ENCODE results near the gene HNRNPUL2. TPM values are rescaled to one million over a fixed set of nuclear protein-coding genes. Genes with fewer than 3 reads are reported as not detected.
A peak's percentile ranks its signal among the peaks of the same experiment; 100 is the strongest.

HNRNPUL2 gene
- total RNA-seq = 10 to 100 TPM; 24.2 to 43.7 (median 31.0) TPM

DNA sequence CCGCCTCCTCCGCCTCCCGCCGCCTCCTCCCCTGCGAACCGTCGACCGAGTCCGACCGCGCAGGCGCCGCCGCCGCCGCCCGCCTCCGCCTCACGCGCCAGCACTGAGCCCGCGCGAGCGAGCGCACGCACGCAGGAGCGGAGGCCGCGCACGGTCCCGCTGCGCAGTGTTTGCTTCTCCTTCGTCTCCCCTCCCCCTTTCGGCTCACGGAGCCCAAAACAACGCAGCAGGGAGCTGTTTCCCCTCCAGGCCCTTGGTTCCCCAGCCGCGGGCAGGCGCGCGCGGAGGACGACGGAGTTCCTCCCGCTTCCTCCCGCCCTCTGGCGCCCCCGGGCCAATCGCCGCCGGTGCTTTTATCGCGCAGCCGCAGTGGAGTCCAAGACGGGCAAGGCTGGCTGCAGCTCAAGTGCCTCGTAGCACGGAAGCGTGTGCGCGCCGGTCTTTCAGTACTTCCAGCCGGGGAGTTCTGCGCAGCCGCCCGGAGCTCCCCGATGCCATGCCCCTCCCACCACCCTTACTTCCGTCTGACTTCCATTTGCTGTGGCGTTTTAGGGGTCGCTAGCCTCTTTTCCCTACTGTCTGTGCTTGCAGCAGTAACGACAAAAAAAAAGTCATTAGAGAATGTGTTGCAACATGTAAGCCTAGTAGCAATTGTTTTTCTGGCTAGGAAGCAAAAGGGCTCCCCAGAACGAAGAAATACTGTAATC, at the start of gene HNRNPUL2:
HNRNPUL2 (minus strand) TSS at position 293 of the 707 bp plus-strand sequence. CDS start 301 bp downstream, outside the sequence.
- ATAC-seq = peak; percentile 94
- 0% methylated on average over 10 to 11 of the region's 72 CpGs for WGBS, 2 donors (ENCODE audit: low coverage in 1 of 2)
- no peaks in the 10 kb centered on the region for H3K9me3 ChIP-seq
- H3K4me1 ChIP-seq = peaks cover 0 to 73% (median 19%) of the 10 kb centered on the region in 3 donors
- peaks cover 4 to 34% of the 10 kb centered on the region in 2 donors for H3K36me3 ChIP-seq
- no peaks in the 10 kb centered on the region for H3K27me3 ChIP-seq
- peak within 1 kb of the TSS; percentile 77 to 98 for H3K4me3 ChIP-seq
- peak within 1 kb of the TSS; percentile 64 to 98 (median 96) for H3K27ac ChIP-seq
- TF ChIP-seq POLR2A (IDR thresholded peaks at IDR 0.05) (peak; percentile 92 to 96), EP300 (IDR thresholded peaks at IDR 0.05) (no peak), POLR2AphosphoS5 (IDR thresholded peaks at IDR 0.05) (peak; percentile 91)
- TF ChIP-seq, protein P1, sequence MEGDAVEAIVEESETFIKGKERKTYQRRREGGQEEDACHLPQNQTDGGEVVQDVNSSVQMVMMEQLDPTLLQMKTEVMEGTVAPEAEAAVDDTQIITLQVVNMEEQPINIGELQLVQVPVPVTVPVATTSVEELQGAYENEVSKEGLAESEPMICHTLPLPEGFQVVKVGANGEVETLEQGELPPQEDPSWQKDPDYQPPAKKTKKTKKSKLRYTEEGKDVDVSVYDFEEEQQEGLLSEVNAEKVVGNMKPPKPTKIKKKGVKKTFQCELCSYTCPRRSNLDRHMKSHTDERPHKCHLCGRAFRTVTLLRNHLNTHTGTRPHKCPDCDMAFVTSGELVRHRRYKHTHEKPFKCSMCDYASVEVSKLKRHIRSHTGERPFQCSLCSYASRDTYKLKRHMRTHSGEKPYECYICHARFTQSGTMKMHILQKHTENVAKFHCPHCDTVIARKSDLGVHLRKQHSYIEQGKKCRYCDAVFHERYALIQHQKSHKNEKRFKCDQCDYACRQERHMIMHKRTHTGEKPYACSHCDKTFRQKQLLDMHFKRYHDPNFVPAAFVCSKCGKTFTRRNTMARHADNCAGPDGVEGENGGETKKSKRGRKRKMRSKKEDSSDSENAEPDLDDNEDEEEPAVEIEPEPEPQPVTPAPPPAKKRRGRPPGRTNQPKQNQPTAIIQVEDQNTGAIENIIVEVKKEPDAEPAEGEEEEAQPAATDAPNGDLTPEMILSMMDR (IDR thresholded peaks at IDR 0.05) = peak in 1 of 4 experiments; percentile 3

DNA sequence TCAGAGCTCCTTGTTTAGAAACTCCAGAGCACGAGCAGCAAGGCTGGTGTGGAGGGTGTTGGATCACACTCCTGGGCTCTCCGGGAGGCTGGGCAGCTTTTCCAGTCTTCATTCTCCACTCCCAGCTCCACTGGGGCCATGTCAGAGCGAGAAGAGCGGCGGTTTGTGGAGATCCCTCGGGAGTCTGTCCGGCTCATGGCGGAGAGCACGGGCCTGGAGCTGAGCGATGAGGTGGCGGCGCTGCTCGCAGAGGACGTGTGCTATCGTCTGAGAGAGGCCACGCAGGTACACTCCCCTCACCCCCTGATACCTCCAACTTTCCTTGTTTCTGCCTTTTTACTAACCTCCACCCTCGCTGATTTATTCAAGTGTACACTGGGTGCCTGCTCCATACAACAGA, 48.4 kb upstream of the HNRNPUL2 start:
- no peaks in the 10 kb centered on the region for H3K9me3 ChIP-seq
- no peak overlapping the region for H3K27ac ChIP-seq
- TF ChIP-seq POLR2AphosphoS5 (IDR thresholded peaks at IDR 0.05) (no peak), POLR2A (IDR thresholded peaks at IDR 0.05) (no peak), EP300 (IDR thresholded peaks at IDR 0.05) (no peak)
- TF ChIP-seq, protein P1 (IDR thresholded peaks at IDR 0.05) = no peak
- peaks cover 0 to 60% of the 10 kb centered on the region in 2 donors for H3K36me3 ChIP-seq
- H3K4me1 ChIP-seq = peaks cover 0 to 23% (median 7%) of the 10 kb centered on the region in 3 donors
- no peak overlapping the region for H3K4me3 ChIP-seq
- no peak for ATAC-seq
- H3K27me3 ChIP-seq = no peaks in the 10 kb centered on the region
- 87 to 90% methylated on average over 3 to 5 of the region's 17 CpGs for WGBS, 2 donors (ENCODE audit: low coverage in 1 of 2)

DNA sequence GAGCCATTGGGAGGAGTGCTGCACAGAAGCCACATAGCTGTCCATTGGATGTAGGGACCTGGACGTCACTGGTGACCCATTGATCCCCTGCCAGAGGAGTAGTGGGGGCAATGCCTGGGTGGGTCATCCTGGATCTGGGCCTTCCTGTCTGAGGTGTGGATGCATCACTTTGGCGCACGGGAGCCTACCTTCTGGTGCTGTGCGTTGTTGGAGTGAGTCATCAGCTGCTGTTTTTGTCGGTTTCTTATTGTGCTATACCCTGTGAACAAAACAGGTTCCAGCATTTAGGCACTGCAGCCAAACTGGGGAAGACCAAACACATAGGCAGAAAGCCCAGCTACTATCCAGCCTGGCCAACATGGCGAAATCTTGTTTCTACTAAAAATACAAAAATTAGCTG, 47.1 kb upstream of the HNRNPUL2 start:
- H3K4me1 ChIP-seq = peaks cover 0 to 35% (median 18%) of the 10 kb centered on the region in 3 donors
- H3K27me3 ChIP-seq = no peaks in the 10 kb centered on the region
- TF ChIP-seq POLR2AphosphoS5 (IDR thresholded peaks at IDR 0.05) = no peak
- no peak for TF ChIP-seq EP300 (IDR thresholded peaks at IDR 0.05)
- TF ChIP-seq, protein P1 (IDR thresholded peaks at IDR 0.05) = no peak
- WGBS, 2 donors (ENCODE audit: low coverage in 1 of 2) = 80% methylated on average over 1 of the region's 6 CpGs; no CpG with 5 or more reads in 1 of the 2 donors
- H3K9me3 ChIP-seq = no peaks in the 10 kb centered on the region
- H3K36me3 ChIP-seq = peaks cover 0 to 47% of the 10 kb centered on the region in 2 donors
- ATAC-seq = no peak
- H3K27ac ChIP-seq = no peak overlapping the region
- no peak overlapping the region for H3K4me3 ChIP-seq

DNA sequence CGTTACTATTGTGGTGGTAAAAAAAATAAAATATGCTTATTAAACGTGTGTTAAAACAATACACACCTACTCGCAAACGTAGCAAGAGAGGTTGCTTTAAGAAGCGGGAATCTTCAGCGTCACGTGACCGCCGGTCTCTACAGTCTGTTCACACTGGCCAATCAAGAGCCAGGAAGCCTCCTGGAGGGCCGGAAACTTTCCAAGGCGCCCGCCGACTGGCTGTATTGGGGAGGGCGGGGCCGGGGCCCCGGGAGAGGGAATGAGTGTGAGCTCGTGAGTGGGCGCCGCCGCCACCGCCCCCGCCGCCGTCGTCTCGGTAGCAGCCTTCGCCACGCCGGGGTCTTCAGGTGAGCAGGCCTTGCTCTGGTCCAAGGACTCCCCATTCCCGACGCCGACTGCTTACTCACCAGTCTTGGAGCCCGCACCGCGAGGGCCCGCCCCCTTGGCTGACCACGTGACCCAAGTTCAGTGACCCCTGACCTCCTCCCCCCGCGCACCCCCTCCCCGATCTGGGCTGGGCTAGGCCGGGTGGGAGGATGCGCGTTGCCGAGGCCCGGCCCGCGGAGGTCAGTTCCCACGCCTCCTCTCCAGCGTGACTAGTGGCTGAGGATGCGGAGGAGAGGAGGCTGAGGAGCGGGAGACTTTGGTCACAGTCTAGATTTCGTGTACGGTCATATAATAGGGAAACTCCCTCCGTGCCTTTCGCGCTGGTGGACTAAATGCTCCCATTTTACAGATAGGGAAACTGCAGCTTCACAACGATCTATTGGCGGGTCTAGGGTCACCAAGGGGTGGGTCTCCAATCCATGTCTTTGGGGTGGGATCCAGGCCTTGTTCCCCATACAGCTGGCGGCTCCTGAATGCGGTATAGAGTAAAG, 44.1 kb upstream of the HNRNPUL2 start, which contains the start of gene TAF6L:
TAF6L (plus strand) TSS at position 253 of the 878 bp plus-strand sequence. CDS start 4,388 bp downstream, outside the sequence.
- peak within 1 kb of the TSS; percentile 82 to 98 (median 98) for H3K27ac ChIP-seq
- peak within 1 kb of the TSS; percentile 37 to 75 for H3K4me3 ChIP-seq
- TF ChIP-seq POLR2AphosphoS5 (IDR thresholded peaks at IDR 0.05) (peak; percentile 60), EP300 (IDR thresholded peaks at IDR 0.05) (no peak), POLR2A (IDR thresholded peaks at IDR 0.05) (peak; percentile 9 to 30)
- TF ChIP-seq, protein P1 (IDR thresholded peaks at IDR 0.05) = no peak
- 1 to 4% methylated on average over 22 to 23 of the region's 60 CpGs for WGBS, 2 donors (ENCODE audit: low coverage in 1 of 2)
- no peaks in the 10 kb centered on the region for H3K27me3 ChIP-seq
- no peaks in the 10 kb centered on the region for H3K9me3 ChIP-seq
- ATAC-seq = peak; percentile 99
- H3K4me1 ChIP-seq = peaks cover 0 to 39% (median 18%) of the 10 kb centered on the region in 3 donors
- H3K36me3 ChIP-seq = peaks cover 0 to 41% of the 10 kb centered on the region in 2 donors

Measured in gastroesophageal sphincter (tissue), 4 donors.